Liver (tissue), 3 donors: ENCODE data around the gene CCDC187.

Experiments
- CTCF ChIP-seq: fragments of 150-350 bp; IDR thresholded peaks from 2 replicates; pipeline ENCODE4 v1.5.1; 2017; ENCODE audit warnings: improper control_type of control experiment, low read depth, low read length; ENCODE audit not compliant: missing input control
- EGR1 ChIP-seq, 2 donors: IDR thresholded peaks; 2 replicates each; pipeline ENCODE4 v1.6.1; 2016 to 2018; ENCODE audit warnings: antibody characterized with exemption in 2 of 2, low read depth in 2 of 2
- GABPA ChIP-seq, 2 donors: IDR thresholded peaks in 1 of 2; conservative IDR thresholded peaks in 1 of 2; 2 replicates each; pipeline ENCODE4 v1.6.1; 2016; ENCODE audit warnings: antibody characterized with exemption in 2 of 2, mild to moderate bottlenecking in 1 of 2, moderate library complexity in 1 of 2
- HNF4G ChIP-seq: IDR thresholded peaks from 2 replicates; pipeline ENCODE4 v1.6.1; 2016; ENCODE audit warnings: antibody characterized with exemption
- JUND ChIP-seq, 2 donors: IDR thresholded peaks; 2 replicates each; pipeline ENCODE4 v1.6.1; 2016; ENCODE audit warnings: antibody characterized with exemption in 2 of 2
- MAX ChIP-seq: IDR thresholded peaks from 2 replicates; pipeline ENCODE4 v1.6.1; 2016; ENCODE audit warnings: antibody characterized with exemption
- RAD21 ChIP-seq, 2 donors: IDR thresholded peaks; 2 replicates each; pipeline ENCODE4 v1.6.1; 2016; ENCODE audit warnings: antibody characterized with exemption in 2 of 2, mild to moderate bottlenecking in 2 of 2
- RXRA ChIP-seq, 2 donors: IDR thresholded peaks; 2 replicates each; pipeline ENCODE4 v1.6.1; 2017 to 2018; ENCODE audit warnings: antibody characterized with exemption in 2 of 2, mild to moderate bottlenecking in 1 of 2
- SP1 ChIP-seq: IDR thresholded peaks from 2 replicates; pipeline ENCODE4 v1.6.1; 2018; ENCODE audit warnings: antibody characterized with exemption, mild to moderate bottlenecking
- TAF1 ChIP-seq: conservative IDR thresholded peaks from 2 replicates; pipeline ENCODE4 v1.6.1; 2016; ENCODE audit warnings: antibody characterized with exemption, mild to moderate bottlenecking
- YY1 ChIP-seq: IDR thresholded peaks from 2 replicates; pipeline ENCODE4 v1.6.1; 2016; ENCODE audit warnings: antibody characterized with exemption, mild to moderate bottlenecking
- ZBTB33 ChIP-seq: IDR thresholded peaks from 2 replicates; pipeline ENCODE4 v1.6.1; 2016; ENCODE audit warnings: antibody characterized with exemption
- TF ChIP-seq, protein P1 (sequence below): IDR thresholded peaks from 2 replicates; pipeline ENCODE4 v1.6.1; 2016; ENCODE audit warnings: antibody characterized with exemption
- TF ChIP-seq, protein P2 (sequence below): IDR thresholded peaks from 2 replicates; pipeline ENCODE4 v1.6.1; 2016; ENCODE audit warnings: antibody characterized with exemption, mild to moderate bottlenecking
- donor health status: healthy.
- donor health status: healthy.

- TF ChIP-seq CTCF = no peak
- no peak for TF ChIP-seq MAX
- TF ChIP-seq, protein P1, sequence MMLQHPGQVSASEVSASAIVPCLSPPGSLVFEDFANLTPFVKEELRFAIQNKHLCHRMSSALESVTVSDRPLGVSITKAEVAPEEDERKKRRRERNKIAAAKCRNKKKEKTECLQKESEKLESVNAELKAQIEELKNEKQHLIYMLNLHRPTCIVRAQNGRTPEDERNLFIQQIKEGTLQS = no peak
- no peak for TF ChIP-seq GABPA (IDR thresholded peaks at IDR 0.05 in 1 of 2, conservative IDR thresholded peaks at IDR 0.05 in 1 of 2)
- no peak for TF ChIP-seq YY1
- TF ChIP-seq EGR1 (IDR thresholded peaks at IDR 0.05; ENCODE audit: low read depth in 2 of 2) = no peak
- TF ChIP-seq TAF1 = no peak
- TF ChIP-seq, protein P2, sequence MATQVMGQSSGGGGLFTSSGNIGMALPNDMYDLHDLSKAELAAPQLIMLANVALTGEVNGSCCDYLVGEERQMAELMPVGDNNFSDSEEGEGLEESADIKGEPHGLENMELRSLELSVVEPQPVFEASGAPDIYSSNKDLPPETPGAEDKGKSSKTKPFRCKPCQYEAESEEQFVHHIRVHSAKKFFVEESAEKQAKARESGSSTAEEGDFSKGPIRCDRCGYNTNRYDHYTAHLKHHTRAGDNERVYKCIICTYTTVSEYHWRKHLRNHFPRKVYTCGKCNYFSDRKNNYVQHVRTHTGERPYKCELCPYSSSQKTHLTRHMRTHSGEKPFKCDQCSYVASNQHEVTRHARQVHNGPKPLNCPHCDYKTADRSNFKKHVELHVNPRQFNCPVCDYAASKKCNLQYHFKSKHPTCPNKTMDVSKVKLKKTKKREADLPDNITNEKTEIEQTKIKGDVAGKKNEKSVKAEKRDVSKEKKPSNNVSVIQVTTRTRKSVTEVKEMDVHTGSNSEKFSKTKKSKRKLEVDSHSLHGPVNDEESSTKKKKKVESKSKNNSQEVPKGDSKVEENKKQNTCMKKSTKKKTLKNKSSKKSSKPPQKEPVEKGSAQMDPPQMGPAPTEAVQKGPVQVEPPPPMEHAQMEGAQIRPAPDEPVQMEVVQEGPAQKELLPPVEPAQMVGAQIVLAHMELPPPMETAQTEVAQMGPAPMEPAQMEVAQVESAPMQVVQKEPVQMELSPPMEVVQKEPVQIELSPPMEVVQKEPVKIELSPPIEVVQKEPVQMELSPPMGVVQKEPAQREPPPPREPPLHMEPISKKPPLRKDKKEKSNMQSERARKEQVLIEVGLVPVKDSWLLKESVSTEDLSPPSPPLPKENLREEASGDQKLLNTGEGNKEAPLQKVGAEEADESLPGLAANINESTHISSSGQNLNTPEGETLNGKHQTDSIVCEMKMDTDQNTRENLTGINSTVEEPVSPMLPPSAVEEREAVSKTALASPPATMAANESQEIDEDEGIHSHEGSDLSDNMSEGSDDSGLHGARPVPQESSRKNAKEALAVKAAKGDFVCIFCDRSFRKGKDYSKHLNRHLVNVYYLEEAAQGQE = no peak
- TF ChIP-seq RAD21 (IDR thresholded peaks at IDR 0.05) = no peak
- no peak for TF ChIP-seq JUND (IDR thresholded peaks at IDR 0.05)
- no peak for TF ChIP-seq SP1
- TF ChIP-seq HNF4G = no peak
- TF ChIP-seq ZBTB33 = no peak
- no peak for TF ChIP-seq RXRA (IDR thresholded peaks at IDR 0.05)
Observed at GRCh38 chr9:136333045-136333444, 29.2 kb upstream of the CCDC187 start.
